Gastrocnemius medialis (tissue), 4 donors: Measurements from ENCODE around the gene C5orf46.

ENCODE experiments used
- CTCF ChIP-seq, 5 experiments: fragments of 450-650 bp in 3 of 5; fragments of 200-600 bp in 2 of 5; sonication (generic) in 2 of 5; IDR thresholded peaks in 4 of 5; conservative IDR thresholded peaks in 1 of 5; 1 replicate in 4 of 5; 2 replicates in 1 of 5; pipeline ENCODE4 v1.5.1; 2016 to 2019; ENCODE audit warnings: antibody characterized with exemption in 5 of 5, mild to moderate bottlenecking in 3 of 5, moderate library complexity in 3 of 5
- POLR2A ChIP-seq, 2 donors: fragments of 450-650 bp; IDR thresholded peaks; one replicate each; pipeline ENCODE4 v1.6.1; 2017; ENCODE audit warnings: antibody characterized with exemption in 2 of 2, mild to moderate bottlenecking in 2 of 2, moderate library complexity in 2 of 2

GRCh38 chr5:147935032-147935431, 28.7 kb upstream of the C5orf46 start:
- no peak for TF ChIP-seq POLR2A (IDR thresholded peaks at IDR 0.05)
- peak in 2 of 5 experiments; percentile 14 to 54 for TF ChIP-seq CTCF (IDR thresholded peaks at IDR 0.05 in 4 of 5, conservative IDR thresholded peaks at IDR 0.05 in 1 of 5)
